LHCN-M2 (cell line): Measurements from ENCODE around the gene DVL1. TPM values are rescaled to one million over a fixed set of nuclear protein-coding genes. Genes with fewer than 3 reads are reported as not detected.

Experiments
- DNase-seq: peaks from one replicate; pipeline ENCODE4 v3.0.0-alpha.2; 2012; ENCODE audit warnings: low read depth
- total RNA-seq: library from RNA; depleted of rRNA; stranded (reverse); fragments of >200 nt; gene quantifications from 2 replicates; pipeline ENCODE4 v1.2.3, GENCODE V29; 2014

Gene DVL1
- total RNA-seq, 1 experiment from 2014 or later = 85.6 TPM

DNA sequence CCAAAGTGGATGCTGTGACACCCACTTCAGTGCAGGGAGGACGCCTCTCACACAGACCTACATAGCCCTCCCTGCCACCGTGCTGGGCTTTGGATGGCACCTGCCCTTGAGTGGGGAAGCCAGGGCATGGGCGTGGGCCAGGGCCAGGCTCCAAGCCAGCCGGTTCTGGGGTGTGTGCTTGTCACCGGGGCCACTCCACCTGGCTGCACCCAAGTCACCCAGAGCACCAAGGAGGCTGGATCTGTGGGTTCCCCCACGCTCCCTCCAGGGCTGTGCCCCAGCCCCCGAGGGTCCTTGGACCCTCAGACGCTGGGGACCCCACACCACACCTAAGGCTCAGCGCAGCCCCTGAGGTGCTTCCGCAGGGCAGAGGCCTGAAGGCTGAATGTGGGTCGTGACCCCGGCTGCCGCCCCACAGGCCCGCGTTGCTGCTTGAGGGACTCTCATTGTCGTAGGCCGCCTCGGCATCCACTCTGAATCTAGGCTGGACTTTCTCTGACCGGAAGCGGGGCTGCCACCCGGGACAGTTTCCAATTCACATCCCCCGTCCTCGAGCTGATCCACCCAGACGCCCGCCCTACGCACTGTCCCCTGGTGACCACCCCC lies 7.7 kb upstream of the DVL1 start:
- peak; percentile 25 for DNase-seq

DNA sequence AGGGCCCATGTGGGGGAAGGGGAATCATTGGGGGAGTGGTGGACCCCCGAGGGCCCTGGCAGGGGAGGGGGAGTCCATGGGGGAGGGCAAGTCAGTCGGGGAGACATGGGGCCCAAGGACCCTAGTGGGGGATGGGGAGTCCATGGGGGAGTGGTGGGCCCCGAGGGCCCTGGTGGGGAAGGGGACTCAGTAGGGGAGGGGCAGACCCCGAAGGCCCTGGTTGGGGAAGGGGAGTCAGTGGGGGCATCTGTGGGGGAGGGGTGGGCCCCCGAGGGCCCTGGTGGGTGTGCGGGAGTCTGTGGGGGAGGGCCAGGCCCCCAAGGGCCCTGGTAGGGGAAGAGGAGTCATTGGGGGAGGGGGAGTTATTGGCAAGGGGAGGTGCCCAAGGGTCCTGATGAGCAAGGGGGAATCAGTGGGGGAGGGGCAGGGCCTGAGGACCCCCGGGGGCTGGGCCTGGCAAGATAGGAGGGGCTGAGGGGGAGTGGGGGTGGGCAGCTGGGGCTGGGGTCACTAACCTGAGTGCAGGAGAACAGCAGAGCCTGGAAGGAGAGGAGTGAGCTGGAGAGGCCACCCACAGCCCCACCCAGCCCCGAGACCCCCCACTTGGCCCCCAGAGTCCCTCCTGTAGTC lies 7.1 kb upstream of the DVL1 start:
- DNase-seq = no peak

DNA sequence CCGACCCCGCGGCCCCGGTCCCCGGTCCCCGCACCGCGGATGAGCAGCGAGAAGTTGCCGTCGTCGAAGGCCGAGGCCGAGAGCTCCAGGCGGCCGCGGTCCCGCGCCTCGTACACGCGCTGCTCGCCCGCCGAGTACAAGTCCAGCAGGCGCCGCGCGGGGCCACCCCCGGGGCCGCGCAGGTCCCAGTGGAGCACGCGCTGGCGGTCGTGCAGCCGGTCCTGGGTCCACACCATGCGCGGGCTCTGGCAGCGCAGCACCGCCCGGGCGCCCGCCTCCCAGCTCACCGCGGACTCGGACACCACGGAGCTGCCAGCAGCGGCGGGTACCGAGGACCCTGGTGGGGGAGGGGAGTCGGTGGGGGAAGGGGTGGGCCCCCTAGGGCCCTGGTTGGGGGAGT lies 6.2 kb upstream of the DVL1 start:
- DNase-seq = no peak

DNA sequence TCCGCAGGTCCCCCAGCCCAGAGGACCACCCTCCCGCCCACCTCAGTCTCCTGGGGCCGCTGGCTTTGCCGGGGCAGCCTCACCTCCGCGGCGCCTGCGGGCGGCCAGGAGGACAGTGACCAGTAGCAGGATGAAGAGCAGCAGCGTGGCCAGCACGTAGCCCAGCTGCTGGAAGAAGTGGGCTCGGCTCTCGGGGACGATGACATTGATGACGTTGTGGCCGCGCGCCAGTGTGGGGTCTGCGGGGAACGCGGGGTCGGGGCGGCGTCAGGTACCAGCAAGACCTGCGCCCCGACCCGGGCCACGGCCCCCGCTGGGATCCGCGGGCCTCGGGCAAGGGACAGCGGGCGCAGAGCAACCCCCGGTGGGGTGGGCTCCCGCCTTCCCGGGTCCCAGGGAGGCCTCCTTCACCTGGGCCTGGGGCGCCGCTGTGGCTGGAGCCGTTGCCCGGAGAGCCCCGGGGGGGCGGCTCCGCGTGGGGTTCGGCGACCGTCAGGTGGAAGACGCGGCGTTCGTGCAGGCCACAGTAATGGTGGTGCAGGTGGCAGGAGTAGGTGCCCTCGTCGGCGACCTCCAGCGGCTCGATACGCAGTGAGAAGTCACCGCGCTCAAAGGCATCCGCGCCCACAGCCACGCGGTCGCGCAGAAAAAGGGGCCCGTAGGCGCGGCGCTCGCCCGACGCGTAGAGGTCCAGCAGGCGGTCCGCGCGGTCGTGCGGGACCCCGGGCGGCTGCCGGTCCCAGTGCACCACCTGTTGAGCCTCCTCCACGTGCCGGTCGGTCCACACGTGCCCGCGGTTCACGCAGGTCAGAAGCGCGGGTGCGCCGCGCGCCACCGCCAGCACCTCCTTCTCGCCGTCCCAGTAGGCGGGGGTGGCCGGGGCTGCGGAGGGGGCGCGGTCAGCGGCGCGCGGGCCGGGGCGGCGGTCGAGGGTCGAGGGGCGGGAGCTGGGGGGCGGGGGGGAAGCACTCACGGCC lies 5.3 kb upstream of the DVL1 start:
- no peak for DNase-seq

DNA sequence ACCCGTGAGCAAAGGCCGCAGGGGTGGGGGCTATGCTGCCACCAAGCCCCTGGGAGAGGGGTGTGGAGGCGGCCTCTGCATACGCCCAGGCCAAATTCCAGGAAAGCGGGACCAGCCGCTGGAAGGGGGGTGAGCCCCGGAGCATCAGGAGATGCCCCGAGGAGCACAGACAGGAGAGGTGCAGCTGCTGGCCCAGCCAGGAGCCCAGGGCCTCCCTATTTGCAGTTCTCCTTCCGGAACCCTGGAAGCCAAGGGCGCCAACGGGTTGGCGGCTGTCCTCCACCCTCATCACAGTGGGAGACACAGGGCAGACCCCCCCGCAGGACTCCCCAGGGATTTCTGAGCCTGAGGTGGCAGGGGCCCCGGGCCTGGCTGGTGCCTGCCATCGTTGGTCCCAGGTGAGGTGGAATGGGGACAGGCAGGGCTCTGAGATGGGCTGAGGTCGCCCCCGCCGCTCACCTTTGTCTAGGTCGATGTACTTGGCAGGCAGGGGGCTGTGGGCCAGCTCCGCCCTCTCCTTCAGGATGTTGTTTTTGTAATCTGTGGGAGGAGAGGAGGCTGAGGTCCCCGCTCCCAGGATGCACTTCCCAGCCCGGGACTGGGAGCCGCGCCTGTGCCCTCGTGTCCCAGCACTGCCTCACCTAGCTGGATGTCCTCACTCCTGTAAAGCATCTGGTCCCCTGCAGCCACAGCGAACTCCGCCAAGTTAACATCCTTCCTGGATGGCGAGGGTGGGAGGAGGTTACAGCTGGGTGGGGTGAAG lies 4.4 kb upstream of the DVL1 start:
- no peak for DNase-seq

DNA sequence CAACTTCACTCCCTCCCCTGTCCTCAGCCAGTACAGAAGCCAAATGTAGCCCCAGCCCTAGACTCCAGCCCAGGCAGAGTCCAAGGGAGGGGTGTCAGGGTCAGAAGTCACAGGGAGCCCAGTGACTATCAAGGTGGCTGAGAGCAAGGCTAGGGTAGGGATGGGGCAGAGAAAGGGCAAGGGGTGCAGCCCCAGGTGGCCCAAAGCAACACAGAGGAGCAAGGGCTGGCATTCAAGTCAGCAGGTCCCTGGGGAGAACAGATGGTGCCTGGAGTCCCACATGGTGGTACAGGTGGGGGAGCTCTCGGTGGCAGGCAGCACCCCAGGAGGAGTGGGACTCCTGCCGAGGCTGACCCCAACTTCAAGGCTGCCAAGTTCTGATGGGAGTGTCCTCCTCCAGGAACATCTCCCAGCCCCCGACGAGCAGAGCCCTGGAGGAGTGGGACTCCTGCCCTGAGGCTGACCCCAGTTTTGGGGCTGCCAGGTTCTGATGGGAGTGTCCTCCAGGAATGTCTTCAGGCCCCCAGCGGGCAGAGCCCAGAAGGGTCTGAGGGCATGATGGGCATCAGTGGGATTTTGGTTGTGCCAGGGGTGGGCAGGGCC lies 3.7 kb upstream of the DVL1 start:
- no peak for DNase-seq

DNA sequence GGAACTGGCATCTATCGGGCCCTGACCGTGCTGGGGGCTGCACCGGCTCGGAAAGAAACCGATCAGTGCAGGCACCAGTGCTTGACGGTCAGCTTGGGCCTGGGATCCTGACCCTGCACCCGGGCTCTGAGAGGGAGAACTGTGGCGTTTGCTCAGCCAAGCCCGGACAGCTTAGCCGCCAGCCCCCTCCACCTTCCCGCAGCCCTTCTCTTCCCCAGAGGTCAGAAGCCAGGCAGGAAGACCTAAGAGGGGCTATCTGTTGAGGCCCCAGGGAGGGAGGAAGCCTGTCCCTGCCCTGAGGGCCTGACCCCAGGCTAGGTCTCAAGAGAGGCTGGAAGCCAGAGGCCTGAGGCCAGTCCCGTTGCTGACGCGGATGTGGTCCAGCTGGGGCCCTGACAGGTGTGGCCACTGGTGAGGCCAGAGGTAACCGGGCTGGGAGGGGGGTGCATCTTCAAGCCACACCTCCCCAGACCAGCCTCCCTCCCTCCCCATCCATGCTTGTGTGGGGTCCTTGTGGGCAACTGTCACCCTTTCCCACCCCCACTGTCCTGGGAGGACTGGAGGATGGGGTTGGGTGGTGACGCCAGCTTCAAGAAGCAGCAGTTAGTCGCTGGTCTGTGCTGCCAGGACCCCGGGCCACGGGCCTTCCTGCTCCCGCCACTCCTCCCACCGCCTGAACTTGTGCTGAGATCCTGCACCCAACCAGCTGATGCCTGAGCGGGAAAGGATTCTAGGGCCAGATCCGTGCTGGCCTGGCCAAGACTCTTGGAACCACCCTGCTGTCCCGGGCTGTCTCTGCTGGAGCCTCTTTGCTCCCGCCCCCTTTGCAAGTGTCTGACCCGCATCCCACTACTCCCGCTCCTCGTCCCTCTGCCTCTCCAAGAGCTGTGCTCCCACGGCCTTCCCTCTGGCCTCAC lies 2.6 kb upstream of the DVL1 start:
- DNase-seq = peak; percentile 32

DNA sequence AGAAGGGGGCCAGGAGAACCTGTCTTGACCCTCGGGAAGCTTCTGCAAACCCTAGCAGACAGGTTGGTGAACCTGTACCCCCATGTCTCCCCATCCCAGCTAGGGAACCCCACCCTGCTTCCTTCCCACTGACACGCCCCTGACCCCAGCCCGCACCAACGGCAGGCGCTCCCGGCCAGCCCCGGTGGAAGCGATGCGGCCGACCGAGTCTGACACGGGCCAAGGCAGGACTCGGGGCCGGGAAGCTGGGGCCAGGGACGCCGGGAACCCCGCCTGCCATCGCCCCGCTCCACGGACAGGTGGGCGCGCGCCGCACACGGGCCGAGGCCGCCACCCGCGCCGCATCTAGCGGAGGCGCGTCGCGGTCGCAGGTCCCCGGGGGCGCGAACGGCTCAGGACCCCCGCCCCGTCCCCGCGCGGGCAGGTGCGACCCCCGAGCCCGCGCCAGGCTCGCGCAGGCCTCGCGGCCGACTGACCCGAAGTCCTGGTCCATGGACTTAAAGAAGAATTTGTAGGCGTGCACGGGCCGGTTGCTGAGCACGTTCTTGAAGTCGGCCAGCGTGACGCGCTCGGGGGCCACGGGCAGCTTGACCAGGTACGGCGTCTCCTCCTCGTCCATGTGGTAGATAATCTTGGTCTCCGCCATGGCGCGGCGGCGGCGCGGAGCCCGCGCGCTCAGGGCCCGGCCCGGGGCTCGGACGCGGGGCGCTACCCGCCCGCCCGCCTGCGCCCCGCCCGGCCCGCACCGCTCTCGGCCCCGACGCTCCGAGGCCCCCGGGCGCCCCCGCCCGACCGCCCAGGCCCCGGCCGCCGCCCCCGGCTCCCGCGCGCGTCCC lies 580 bp downstream of the DVL1 start:
- no peak for DNase-seq

DNA sequence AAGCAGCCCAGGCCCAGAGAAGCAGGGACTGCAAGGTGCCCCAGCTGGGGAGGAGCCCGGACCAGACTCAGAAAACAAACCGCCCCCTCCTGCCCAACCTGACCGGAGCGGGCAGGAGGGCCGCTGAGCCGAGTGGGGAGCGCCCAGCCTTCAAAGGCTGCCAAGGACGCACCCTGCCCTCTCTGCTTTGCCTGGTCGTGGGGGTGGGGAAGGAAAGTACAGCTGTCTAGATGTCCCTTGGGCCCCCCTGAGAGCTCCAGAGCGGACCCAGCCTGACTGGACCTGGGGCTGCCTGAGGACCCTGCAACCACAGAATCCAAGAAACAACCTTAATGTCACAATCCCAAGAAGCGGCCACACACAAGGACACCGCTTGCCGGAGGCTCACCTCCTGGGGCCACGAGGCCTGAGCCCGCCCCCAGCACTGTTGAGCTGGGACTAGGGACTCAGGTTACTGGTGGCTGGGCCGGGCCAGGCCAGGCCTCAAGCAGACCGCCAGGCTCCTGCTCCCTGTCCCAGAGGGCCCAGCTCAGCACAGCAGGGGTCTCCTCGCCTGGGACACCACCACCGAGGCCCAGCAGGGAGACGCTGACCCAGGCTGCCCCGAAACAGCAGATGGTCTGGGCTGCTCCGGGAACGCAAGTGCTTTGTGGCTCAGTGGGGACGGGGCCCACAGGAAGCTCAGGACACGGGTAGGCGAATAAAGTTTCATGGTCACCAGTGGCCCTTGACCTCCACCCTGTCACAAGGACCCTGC lies 1.4 kb downstream of the DVL1 start:
- no peak for DNase-seq

DNA sequence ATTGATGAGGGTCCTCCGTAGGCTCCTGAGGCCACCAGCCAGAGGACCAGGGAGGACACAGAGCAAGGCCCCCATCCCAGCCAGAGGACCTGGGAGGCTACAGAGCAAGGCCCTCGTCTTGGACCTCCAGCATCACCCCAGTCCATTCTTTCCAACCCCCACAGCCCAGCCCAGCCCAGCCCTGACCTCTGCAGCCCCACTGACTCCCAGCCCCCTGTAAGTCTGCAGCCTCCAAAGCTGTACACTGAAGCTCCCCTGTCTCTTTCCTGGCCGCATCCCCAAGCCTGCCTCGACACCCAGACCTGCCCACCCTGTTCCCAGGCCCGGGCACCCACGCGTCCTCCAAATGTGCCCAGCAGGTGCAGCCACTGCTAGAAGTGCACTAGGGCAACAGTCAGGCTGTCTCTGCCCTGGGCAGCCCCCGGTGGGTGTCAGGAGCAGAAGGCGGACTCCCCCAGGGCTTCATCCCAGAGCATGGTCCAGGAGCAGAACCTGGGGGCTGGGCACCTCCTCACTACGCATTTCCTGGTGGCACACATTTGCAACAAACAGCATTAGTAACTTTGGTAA lies 2.1 kb downstream of the DVL1 start:
- no peak for DNase-seq

DNA sequence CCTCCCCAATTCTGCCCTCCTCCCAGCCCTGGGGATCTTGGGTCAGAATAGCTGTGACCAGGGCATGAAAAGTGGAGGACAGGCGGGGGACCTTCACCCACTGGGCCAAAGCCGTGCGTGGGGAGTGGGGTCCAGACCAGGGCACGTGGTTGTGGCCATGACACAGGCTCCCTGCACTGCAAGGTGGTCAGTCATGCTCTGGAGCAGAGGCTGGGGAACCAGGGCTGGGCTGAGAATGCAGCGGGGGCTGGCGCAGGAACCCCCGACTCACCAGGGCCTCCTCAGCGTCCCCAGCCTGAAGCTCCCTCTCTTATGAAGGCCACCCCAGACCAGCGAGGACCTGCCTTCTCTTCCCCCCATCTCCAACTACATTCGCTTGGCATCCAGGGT lies 2.7 kb downstream of the DVL1 start:
- DNase-seq = no peak

DNA sequence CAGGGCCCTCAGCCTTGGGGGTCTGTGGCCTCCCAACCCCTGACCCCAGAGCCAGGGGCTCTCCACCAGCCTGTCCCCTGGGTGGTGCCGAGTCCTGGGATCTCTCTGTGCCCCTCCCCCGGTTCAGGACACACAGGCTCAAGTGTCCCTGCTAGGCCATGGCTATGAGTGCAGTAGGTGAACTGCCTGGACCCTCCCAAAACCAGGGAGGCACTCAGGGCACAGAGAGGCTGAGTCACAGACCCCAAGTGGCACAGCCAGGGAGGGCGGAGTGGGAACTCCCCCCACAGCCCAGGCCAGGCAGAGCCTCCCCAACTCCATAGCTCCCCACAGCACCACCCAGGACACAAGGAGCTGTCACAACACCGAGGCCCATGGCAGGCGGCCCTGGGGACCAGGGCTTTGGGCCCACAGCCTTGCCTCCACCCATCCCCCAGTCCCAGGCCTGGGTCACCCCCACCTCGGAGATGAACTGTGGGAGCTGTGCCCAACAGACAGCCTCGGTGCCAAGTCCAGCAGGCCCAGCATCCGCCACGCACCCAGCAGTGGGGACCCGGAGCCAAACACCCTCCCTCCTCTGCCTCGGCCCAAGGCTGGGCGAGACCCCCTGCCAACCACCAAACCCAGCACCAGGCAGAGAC lies 3.2 kb downstream of the DVL1 start:
- no peak for DNase-seq

DNA sequence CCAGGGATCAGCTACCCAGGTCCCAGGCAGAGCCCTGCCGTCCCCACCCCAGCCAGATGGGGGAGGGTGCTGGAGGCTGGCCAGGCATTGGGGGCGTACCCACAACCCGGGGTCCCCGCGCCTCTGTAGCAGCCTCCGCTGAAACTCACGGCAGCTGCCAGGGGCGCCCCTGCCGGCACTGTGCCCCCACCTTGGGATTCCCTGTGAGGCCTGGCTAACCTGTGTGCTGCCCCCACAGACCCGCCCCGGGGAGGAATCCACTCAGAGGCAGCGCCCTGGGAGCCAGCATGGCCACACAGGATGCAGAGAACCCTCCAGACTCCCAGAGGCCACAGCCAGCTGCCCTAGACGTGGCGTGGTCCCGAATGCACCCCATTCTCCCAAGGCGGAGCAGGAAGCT lies 3.8 kb downstream of the DVL1 start:
- DNase-seq = no peak

DNA sequence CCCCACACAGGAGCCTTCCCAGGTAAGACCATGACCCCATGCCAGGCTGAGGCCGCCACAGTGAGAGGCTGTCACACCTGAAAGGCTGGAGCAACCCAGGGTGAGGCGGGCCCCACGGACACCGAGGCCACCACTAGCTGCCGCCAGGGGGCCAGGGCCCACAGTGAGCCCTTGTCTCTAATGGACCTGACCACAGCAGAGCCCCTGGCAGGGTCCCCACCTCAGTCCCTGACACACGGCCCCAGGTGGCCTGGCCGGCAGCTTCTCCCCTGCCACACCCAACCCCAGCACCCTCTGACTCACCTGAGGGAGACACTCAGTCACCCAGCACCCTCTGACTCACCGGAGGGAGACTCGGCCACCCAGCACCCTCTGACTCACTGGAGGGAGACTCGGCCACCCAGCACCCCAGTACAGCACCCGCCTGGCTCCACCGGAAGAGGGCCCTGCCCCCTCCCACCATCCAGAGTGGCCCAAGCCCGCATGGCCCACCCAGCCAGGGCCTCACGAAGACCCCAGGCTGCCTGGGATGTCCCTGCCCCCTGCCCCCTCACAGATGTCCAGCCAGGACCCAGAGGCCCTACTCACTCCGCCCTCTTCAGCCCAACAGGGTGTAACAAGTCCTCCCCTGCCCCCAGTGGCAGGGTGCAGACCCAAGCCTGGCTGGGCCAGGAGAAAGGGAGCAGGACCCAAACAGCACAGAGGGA lies 4.4 kb downstream of the DVL1 start:
- peak; percentile 80 for DNase-seq

DNA sequence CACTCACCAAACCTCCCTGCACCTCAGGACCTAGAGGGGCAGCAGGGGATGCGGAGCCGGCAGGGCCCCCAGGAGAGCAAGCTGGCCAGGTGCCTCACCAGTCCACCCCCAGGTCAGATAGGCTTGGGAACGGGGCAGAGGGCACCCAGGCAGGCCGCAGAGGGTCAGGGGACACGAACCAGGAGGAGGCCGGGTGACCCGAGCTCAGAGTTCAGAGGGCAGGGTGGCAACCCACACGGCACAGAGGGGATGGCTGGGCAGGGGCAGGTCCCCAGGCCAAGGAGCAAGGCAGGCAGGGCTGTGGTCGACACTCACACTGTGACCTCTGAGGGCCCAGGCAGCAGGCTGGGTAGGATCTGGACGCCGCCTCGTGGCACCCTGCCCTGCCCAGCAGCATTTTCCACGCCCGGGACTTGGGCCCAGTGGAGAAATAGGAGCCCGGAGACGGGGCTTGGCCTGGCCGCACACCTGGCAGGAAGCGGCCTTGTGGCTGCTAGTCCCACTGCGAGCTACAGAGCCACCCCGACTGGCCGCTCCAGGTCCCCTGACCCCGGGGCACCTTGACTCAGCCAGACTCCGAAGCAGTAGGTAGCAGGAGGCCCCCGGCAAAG lies 5.3 kb downstream of the DVL1 start:
- DNase-seq = no peak

DNA sequence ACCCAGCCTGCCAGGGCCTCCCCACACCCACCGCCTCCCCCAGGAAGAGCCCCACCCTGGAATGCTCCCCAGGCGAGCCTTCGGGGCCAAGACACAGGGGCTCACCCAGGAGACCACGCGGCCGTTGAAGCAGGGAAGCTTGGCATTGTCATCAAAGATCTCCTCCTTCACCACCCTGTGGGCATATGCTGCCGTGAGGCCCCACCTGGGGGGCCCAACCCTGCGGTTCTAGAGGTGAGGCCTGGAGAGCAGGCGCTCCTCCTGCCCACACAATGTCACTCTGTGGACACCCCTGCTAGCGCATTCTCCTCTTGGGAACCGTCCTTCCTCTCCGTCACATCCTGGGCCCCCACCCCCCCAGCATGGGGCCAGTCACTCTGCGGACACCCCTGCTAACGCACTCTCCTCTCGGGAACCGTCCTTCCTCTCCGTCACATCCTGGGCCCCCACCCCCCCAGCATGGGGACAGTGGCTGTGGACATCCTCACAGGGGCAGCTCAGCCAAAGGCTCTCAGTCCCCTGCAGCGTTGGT lies 6.6 kb downstream of the DVL1 start:
- no peak for DNase-seq
